HepG2 (cell line): ENCODE data around the gene HECTD1. TPM values are rescaled to one million over a fixed set of nuclear protein-coding genes. Genes with fewer than 3 reads are reported as not detected.

ENCODE experiments used
- CBX2 ChIP-seq, 2 experiments: fragments of 200-600 bp in 1 of 2; sonication (generic); formaldehyde crosslinking in 1 of 2; IDR thresholded peaks; 2 replicates each; pipeline versions ENCODE4 v1.7.0 to v1.8.1; 2018 to 2022; ENCODE audit warnings: low read depth in 2 of 2, low read length in 1 of 2, mild to moderate bottlenecking in 1 of 2, missing genetic modification reagents in 1 of 2
- ERF ChIP-seq: IDR thresholded peaks from 2 replicates; pipeline ENCODE4 v1.6.1; 2018; ENCODE audit warnings: missing biosample characterization, missing genetic modification reagents
- KLF12 ChIP-seq: sonication (generic); formaldehyde crosslinking; IDR thresholded peaks from 2 replicates; pipeline ENCODE4 v1.4.0; 2020; ENCODE audit warnings: missing genetic modification reagents, borderline replicate concordance
- LCORL ChIP-seq, 2 experiments: fragments of 450-650 bp in 1 of 2; sonication (generic) in 1 of 2; formaldehyde crosslinking in 1 of 2; IDR thresholded peaks; 2 replicates each; pipeline versions ENCODE4 v1.5.0 to v1.6.1; 2017 to 2020; ENCODE audit warnings: antibody characterized with exemption in 1 of 2, missing genetic modification reagents in 1 of 2
- MAFK ChIP-seq, 2 experiments: IDR thresholded peaks in 1 of 2; conservative IDR thresholded peaks in 1 of 2; 2 replicates each; pipeline ENCODE4 v1.6.1; 2011; ENCODE audit warnings: improper control_type of control experiment in 2 of 2, low read length in 2 of 2
- MED8 ChIP-seq: sonication (generic); formaldehyde crosslinking; IDR thresholded peaks from 2 replicates; pipeline ENCODE4 v1.8.1; 2023; ENCODE audit warnings: mild to moderate bottlenecking, missing genetic modification reagents; ENCODE audit not compliant: insufficient replicate concordance
- NONO ChIP-seq, 2 experiments: fragments of 450-650 bp in 1 of 2; sonication (generic) in 1 of 2; formaldehyde crosslinking in 1 of 2; IDR thresholded peaks in 1 of 2; conservative IDR thresholded peaks in 1 of 2; 2 replicates each; pipeline versions ENCODE4 v1.6.1 to v1.8.0; 2017 to 2022; ENCODE audit warnings: mild to moderate bottlenecking in 1 of 2, missing genetic modification reagents in 1 of 2, moderate library complexity in 1 of 2
- RBM22 ChIP-seq: fragments of 200-400 bp; formaldehyde crosslinking; optimal IDR thresholded peaks from 2 replicates; pipeline ENCODE3; 2017; ENCODE audit warnings: mild to moderate bottlenecking, low read length, moderate library complexity
- SIX1 ChIP-seq: sonication (generic); formaldehyde crosslinking; IDR thresholded peaks from 2 replicates; pipeline ENCODE4 v1.4.0; 2020; ENCODE audit warnings: missing genetic modification reagents, borderline replicate concordance
- SOX6 ChIP-seq, 2 experiments: fragments of 450-650 bp in 1 of 2; sonication (generic) in 1 of 2; formaldehyde crosslinking in 1 of 2; IDR thresholded peaks; 2 replicates each; pipeline versions ENCODE4 v1.4.0 to v1.6.1; 2017 to 2020; ENCODE audit warnings: antibody characterized with exemption in 1 of 2, mild to moderate bottlenecking in 1 of 2, missing genetic modification reagents in 1 of 2
- TAF1 ChIP-seq: sonication (generic); formaldehyde crosslinking; IDR thresholded peaks from 2 replicates; pipeline ENCODE4 v1.4.0; 2020; ENCODE audit warnings: missing genetic modification reagents
- ZNF577 ChIP-seq: sonication (generic); formaldehyde crosslinking; IDR thresholded peaks from 2 replicates; pipeline ENCODE4 v1.4.0; 2020; ENCODE audit warnings: mild to moderate bottlenecking, low read depth, missing genetic modification reagents, borderline replicate concordance
- ZNF672 ChIP-seq: sonication (generic); formaldehyde crosslinking; IDR thresholded peaks from 2 replicates; pipeline ENCODE4 v1.8.1; 2022; ENCODE audit warnings: missing genetic modification reagents
- ZNF773 ChIP-seq: sonication (generic); formaldehyde crosslinking; IDR thresholded peaks from 2 replicates; pipeline ENCODE4 v1.4.0; 2020; ENCODE audit warnings: missing genetic modification reagents, borderline replicate concordance
- ZNF891 ChIP-seq: sonication (generic); formaldehyde crosslinking; IDR thresholded peaks from 2 replicates; pipeline ENCODE4 v1.5.0; 2020; ENCODE audit warnings: mild to moderate bottlenecking, missing genetic modification reagents
- ZSCAN20 ChIP-seq: sonication (generic); formaldehyde crosslinking; IDR thresholded peaks from 2 replicates; pipeline ENCODE4 v1.4.0; 2020; ENCODE audit warnings: missing genetic modification reagents, mild to moderate bottlenecking, borderline replicate concordance
- polyA plus RNA-seq, 8 experiments: library from polyadenylated mRNA; depleted of rRNA in 3 of 8; stranded (reverse) in 7 of 8; unstranded in 1 of 8; fragments of >200 nt; fragmentation: Illumina TruSeq in 4 of 8; extraction: Trizol in 4 of 8; gene quantifications; 2 replicates each; pipeline versions ENCODE4 v1.2.1 to v1.2.3, GENCODE V29; 2011 to 2016; ENCODE audit warnings: low read depth in 4 of 8, missing spikeins in 1 of 8, mixed read lengths in 1 of 8; ENCODE audit not compliant: insufficient read depth in 1 of 8
- total RNA-seq, 5 experiments: library from RNA; depleted of rRNA; stranded (reverse); fragments of >200 nt; fragmentation: Illumina TruSeq; extraction: Trizol; gene quantifications; 2 replicates each; pipeline ENCODE4 v1.2.3, GENCODE V29; 2016; ENCODE audit warnings: low read depth in 1 of 5
- TF ChIP-seq, protein P1 (sequence below), 2 experiments: sonication (generic) in 1 of 2; formaldehyde crosslinking in 1 of 2; IDR thresholded peaks; 2 replicates each; pipeline versions ENCODE4 v1.4.0 to v1.6.1; 2016 to 2020; ENCODE audit warnings: borderline replicate concordance in 1 of 2, low read depth in 1 of 2, mild to moderate bottlenecking in 1 of 2, missing genetic modification reagents in 1 of 2
- TF ChIP-seq, protein P2 (sequence below): IDR thresholded peaks from 2 replicates; pipeline ENCODE4 v1.4.0; 2020; ENCODE audit warnings: mild to moderate bottlenecking, missing genetic modification reagents

Gene HECTD1
- total and polyA plus RNA-seq, 2 of the 13 experiments (the other 11 are each of a cell fraction or from before 2014, with no cell fraction given), result 312 to 560 TPM

DNA sequence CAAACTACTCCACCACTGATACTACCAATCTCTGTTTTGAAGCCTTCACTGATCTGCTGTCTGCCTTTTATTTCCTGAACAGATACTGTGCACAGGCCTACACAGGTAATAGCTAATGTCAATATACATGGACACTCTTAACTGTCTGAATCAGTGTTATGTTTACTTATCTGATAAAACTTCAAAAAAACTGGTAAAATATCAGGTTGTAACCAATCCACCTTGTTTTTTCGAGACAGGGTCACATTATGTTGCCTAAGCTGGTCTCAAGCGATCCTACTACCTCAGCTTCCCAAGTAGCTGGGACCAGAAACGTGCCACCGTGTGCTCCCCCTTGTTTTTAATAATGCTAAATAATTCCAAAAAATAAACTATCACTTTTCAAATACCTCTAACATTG is 43.5 kb downstream of the HECTD1 start (continued):
- TF ChIP-seq, protein P1, sequence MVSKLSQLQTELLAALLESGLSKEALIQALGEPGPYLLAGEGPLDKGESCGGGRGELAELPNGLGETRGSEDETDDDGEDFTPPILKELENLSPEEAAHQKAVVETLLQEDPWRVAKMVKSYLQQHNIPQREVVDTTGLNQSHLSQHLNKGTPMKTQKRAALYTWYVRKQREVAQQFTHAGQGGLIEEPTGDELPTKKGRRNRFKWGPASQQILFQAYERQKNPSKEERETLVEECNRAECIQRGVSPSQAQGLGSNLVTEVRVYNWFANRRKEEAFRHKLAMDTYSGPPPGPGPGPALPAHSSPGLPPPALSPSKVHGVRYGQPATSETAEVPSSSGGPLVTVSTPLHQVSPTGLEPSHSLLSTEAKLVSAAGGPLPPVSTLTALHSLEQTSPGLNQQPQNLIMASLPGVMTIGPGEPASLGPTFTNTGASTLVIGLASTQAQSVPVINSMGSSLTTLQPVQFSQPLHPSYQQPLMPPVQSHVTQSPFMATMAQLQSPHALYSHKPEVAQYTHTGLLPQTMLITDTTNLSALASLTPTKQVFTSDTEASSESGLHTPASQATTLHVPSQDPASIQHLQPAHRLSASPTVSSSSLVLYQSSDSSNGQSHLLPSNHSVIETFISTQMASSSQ (IDR thresholded peaks at IDR 0.05; ENCODE audit: low read depth), result no peak
- TF ChIP-seq, protein P1 (CRISPR knock-in tag; IDR thresholded peaks at IDR 0.05; ENCODE audit: borderline replicate concordance), result no peak
- TF ChIP-seq KLF12, result peak; percentile 17; the same call in 1 of the 2 replicates
- TF ChIP-seq SOX6 (IDR thresholded peaks at IDR 0.05), result no peak
- TF ChIP-seq SOX6 (CRISPR knock-in tag; IDR thresholded peaks at IDR 0.05), result no peak
- TF ChIP-seq ZSCAN20 (CRISPR knock-in tag), result no peak
- TF ChIP-seq ZNF672 (CRISPR knock-in tag), result no peak
- no peak for TF ChIP-seq CBX2 (IDR thresholded peaks at IDR 0.05; ENCODE audit: low read depth, low read length)
- TF ChIP-seq CBX2 (CRISPR knock-in tag; IDR thresholded peaks at IDR 0.05; ENCODE audit: low read depth), result no peak
- no peak for TF ChIP-seq ZNF773
- no peak for TF ChIP-seq NONO (IDR thresholded peaks at IDR 0.05)
- TF ChIP-seq NONO (CRISPR knock-in tag; conservative IDR thresholded peaks at IDR 0.05), result no peak
- TF ChIP-seq MAFK (conservative IDR thresholded peaks at IDR 0.05 in 1 of 2, IDR thresholded peaks at IDR 0.05 in 1 of 2; ENCODE audit: low read length in 2 of 2), result no peak
- 0 out of 2 replicates have a peak, but pooled peaks have one; percentile 21 for TF ChIP-seq ERF (CRISPR knock-in tag)
- no peak for TF ChIP-seq LCORL (IDR thresholded peaks at IDR 0.05)
- TF ChIP-seq LCORL (CRISPR knock-in tag; IDR thresholded peaks at IDR 0.05), result no peak
- TF ChIP-seq SIX1, result peak; percentile 55; the same call in 1 of the 2 replicates
- no peak for TF ChIP-seq TAF1 (CRISPR knock-in tag)
- TF ChIP-seq ZNF577 (CRISPR knock-in tag), result no peak
- no peak for TF ChIP-seq MED8 (CRISPR knock-in tag)
- TF ChIP-seq ZNF891 (CRISPR knock-in tag), result no peak
- peak; percentile 91 for TF ChIP-seq RBM22
- TF ChIP-seq, protein P2, sequence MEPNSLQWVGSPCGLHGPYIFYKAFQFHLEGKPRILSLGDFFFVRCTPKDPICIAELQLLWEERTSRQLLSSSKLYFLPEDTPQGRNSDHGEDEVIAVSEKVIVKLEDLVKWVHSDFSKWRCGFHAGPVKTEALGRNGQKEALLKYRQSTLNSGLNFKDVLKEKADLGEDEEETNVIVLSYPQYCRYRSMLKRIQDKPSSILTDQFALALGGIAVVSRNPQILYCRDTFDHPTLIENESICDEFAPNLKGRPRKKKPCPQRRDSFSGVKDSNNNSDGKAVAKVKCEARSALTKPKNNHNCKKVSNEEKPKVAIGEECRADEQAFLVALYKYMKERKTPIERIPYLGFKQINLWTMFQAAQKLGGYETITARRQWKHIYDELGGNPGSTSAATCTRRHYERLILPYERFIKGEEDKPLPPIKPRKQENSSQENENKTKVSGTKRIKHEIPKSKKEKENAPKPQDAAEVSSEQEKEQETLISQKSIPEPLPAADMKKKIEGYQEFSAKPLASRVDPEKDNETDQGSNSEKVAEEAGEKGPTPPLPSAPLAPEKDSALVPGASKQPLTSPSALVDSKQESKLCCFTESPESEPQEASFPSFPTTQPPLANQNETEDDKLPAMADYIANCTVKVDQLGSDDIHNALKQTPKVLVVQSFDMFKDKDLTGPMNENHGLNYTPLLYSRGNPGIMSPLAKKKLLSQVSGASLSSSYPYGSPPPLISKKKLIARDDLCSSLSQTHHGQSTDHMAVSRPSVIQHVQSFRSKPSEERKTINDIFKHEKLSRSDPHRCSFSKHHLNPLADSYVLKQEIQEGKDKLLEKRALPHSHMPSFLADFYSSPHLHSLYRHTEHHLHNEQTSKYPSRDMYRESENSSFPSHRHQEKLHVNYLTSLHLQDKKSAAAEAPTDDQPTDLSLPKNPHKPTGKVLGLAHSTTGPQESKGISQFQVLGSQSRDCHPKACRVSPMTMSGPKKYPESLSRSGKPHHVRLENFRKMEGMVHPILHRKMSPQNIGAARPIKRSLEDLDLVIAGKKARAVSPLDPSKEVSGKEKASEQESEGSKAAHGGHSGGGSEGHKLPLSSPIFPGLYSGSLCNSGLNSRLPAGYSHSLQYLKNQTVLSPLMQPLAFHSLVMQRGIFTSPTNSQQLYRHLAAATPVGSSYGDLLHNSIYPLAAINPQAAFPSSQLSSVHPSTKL (CRISPR knock-in tag), result peak; percentile 74
